Transverse colon (tissue), 4 donors: Measurements from ENCODE around the gene PC. TPM values are rescaled to one million over a fixed set of nuclear protein-coding genes. Genes with fewer than 3 reads are reported as not detected.
A peak's percentile ranks its signal among the peaks of the same experiment; 100 is the strongest.

ENCODE experiments used
- DNase-seq: peaks from one replicate; pipeline ENCODE4 v3.0.0-alpha.2; 2019
- H3K27ac ChIP-seq, 4 donors: fragments of 200-600 bp; sonication (generic); 2 replicates each; pipeline ENCODE4 v1.5.1; 2016 to 2018; ENCODE audit warnings: inconsistent platforms in 4 of 4
- H3K27me3 ChIP-seq: fragments of 200-600 bp; sonication (generic); 2 replicates; pipeline ENCODE4 v1.5.1; 2017; ENCODE audit warnings: inconsistent platforms
- H3K36me3 ChIP-seq, 4 donors: fragments of 200-600 bp; sonication (generic); 2 replicates each; pipeline ENCODE4 v1.5.1; 2017 to 2019; ENCODE audit warnings: inconsistent platforms in 4 of 4
- H3K4me1 ChIP-seq, 4 donors: fragments of 200-600 bp; sonication (generic); 2 replicates each; pipeline ENCODE4 v1.5.1; 2017 to 2020; ENCODE audit warnings: inconsistent platforms in 4 of 4
- H3K4me3 ChIP-seq, 4 donors: fragments of 200-600 bp; sonication (generic); 1 replicate in 1 of 4; 2 replicates in 3 of 4; pipeline versions ENCODE4 v1.5.1 to v1.6.1; 2017 to 2019; ENCODE audit warnings: inconsistent platforms in 4 of 4
- H3K9me3 ChIP-seq, 2 donors: fragments of 200-600 bp; sonication (generic); 2 replicates each; pipeline ENCODE4 v1.5.1; 2017 to 2019; ENCODE audit warnings: inconsistent platforms in 2 of 2
- CTCF ChIP-seq, 5 experiments: fragments of 200-600 bp in 3 of 5; fragments of 450-650 bp in 2 of 5; sonication (generic) in 3 of 5; IDR thresholded peaks; 1 replicate in 2 of 5; 2 replicates in 3 of 5; pipeline ENCODE4 v1.5.1; 2016 to 2017; ENCODE audit warnings: antibody characterized with exemption in 5 of 5, inconsistent platforms in 3 of 5, mild to moderate bottlenecking in 2 of 5, moderate library complexity in 1 of 5
- EP300 ChIP-seq: sonication (generic); formaldehyde crosslinking; IDR thresholded peaks from one replicate; pipeline ENCODE4 v1.6.1; 2017; ENCODE audit warnings: antibody characterized with exemption, low read depth
- POLR2A ChIP-seq: fragments of 450-650 bp; IDR thresholded peaks from one replicate; pipeline ENCODE4 v1.6.1; 2016; ENCODE audit warnings: antibody characterized with exemption, mild to moderate bottlenecking, moderate library complexity
- POLR2AphosphoS5 ChIP-seq, 3 donors: sonication (generic); formaldehyde crosslinking; IDR thresholded peaks; one replicate each; pipeline ENCODE4 v1.6.1; 2016; ENCODE audit warnings: antibody characterized with exemption in 3 of 3
- WGBS, 2 donors: methylation state at CpG; one replicate each; pipeline ENCODE4 v1.1.5; 2018; ENCODE audit warnings: low coverage in 1 of 2; 5-methylcytosine and 5-hydroxymethylcytosine counted together
- in situ Hi-C, 4 donors: fragments of 200-750 bp; cut with MboI; loops; one replicate each; pipeline versions ENCODE4 v1.15.0 to v1.15.1; 2017; ENCODE audit warnings: low sequenced_read_pairs in 3 of 4, low pct_ligation_motif_present in 1 of 4, low pct_unique_long_range_greater_than_20kb in 1 of 4
- intact Hi-C: fragments of 100-400 bp; cut with DNase I; formaldehyde crosslinking; loops from one replicate; pipeline ENCODE4 v1.15.1; 2023; ENCODE audit warnings: low total_unique reads
- total RNA-seq, 4 donors: library from RNA; depleted of rRNA; stranded (reverse); fragments of >200 nt; gene quantifications; one replicate each; pipeline ENCODE4 v1.1.0, GENCODE V29; 2016

Gene PC
- total RNA-seq, 4 donors from 2014 or later = 14.9 to 246 (median 38.1) TPM

GRCh38 chr11:66976925-66977324 is 18.7 kb upstream of the PC start:
- intact Hi-C loops = no loop called here
- H3K4me3 ChIP-seq = no peak overlapping the region
- in situ Hi-C loops = no loop called here
- peaks cover 0 to 7% (median 6%) of the 10 kb centered on the region in 4 donors for H3K4me1 ChIP-seq
- TF ChIP-seq EP300 (no peak), CTCF (IDR thresholded peaks at IDR 0.05) (no peak), POLR2AphosphoS5 (IDR thresholded peaks at IDR 0.05) (no peak), POLR2A (no peak)
- no peaks in the 10 kb centered on the region for H3K27me3 ChIP-seq
- no peaks in the 10 kb centered on the region for H3K36me3 ChIP-seq
- 86% methylated on average over 6 of the region's 6 CpGs; no CpG with 5 or more reads in 1 of the 2 donors for WGBS, 2 donors
- no peak overlapping the region for H3K27ac ChIP-seq
- DNase-seq = no peak
- H3K9me3 ChIP-seq = no peaks in the 10 kb centered on the region

GRCh38 chr11:66976028-66976467 is 17.9 kb upstream of the PC start:
- Histone ChIP-seq H3K4me1 (peaks cover 0 to 5% (median 3%) of the 10 kb centered on the region in 4 donors), H3K27ac (no peak overlapping the region), H3K27me3 (no peaks in the 10 kb centered on the region), H3K4me3 (peak overlapping the region in 1 of 4 donors; percentile 21), H3K36me3 (no peaks in the 10 kb centered on the region), H3K9me3 (no peaks in the 10 kb centered on the region)
- intact Hi-C loops = no loop called here
- WGBS, 2 donors = 40% methylated on average over 9 of the region's 9 CpGs; no CpG with 5 or more reads in 1 of the 2 donors
- no peak for TF ChIP-seq POLR2A
- TF ChIP-seq POLR2AphosphoS5 (IDR thresholded peaks at IDR 0.05) = no peak
- TF ChIP-seq CTCF (IDR thresholded peaks at IDR 0.05) = peak in 4 of 5 experiments; percentile 23 to 38 (median 34)
- no peak for TF ChIP-seq EP300
- no peak for DNase-seq
- in situ Hi-C loops = no loop called here

DNA sequence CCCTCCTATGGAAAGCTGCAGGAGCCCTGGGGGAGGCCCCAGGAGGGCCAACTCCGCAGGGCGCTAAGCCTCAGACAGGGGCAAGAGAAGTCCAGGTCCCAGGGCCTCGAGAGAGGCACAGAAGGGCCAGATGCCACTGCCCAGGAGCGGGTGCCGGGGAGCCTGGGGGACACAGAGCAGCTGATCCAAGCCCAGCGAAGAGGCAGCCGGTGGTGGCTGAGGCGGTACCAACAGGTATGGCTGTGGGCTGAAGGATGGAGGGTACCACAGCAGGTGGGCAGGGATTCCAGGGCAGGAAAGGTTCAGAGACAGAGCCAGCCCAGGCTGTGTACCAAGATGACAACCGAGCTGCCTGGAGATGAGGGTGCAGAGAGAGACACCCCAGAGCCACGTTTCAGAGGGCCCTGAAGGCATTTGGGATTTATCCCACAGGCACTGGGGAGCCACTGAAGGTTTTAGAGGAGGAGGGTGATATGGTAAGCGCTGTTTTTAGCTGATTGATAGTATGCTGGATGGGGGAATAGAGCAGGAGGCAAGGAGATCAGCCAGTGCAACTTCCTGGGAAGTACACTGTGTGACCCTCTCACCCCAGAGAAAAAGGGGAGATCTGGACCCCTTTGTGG is 17.3 kb upstream of the PC start:
- no peaks in the 10 kb centered on the region for H3K27me3 ChIP-seq
- H3K4me3 ChIP-seq = peak overlapping the region in 1 of 4 donors; percentile 21
- in situ Hi-C loops (no loop called here), intact Hi-C loops (no loop called here)
- peaks cover 0 to 5% (median 4%) of the 10 kb centered on the region in 4 donors for H3K4me1 ChIP-seq
- no peak for TF ChIP-seq POLR2AphosphoS5 (IDR thresholded peaks at IDR 0.05)
- TF ChIP-seq POLR2A = no peak
- TF ChIP-seq CTCF (IDR thresholded peaks at IDR 0.05) = no peak
- TF ChIP-seq EP300 = no peak
- 50 to 66% methylated on average over 2 to 11 of the region's 11 CpGs for WGBS, 2 donors
- H3K36me3 ChIP-seq = no peaks in the 10 kb centered on the region
- no peaks in the 10 kb centered on the region for H3K9me3 ChIP-seq
- peak overlapping the region in 1 of 4 donors; percentile 17 for H3K27ac ChIP-seq
- no peak for DNase-seq

DNA sequence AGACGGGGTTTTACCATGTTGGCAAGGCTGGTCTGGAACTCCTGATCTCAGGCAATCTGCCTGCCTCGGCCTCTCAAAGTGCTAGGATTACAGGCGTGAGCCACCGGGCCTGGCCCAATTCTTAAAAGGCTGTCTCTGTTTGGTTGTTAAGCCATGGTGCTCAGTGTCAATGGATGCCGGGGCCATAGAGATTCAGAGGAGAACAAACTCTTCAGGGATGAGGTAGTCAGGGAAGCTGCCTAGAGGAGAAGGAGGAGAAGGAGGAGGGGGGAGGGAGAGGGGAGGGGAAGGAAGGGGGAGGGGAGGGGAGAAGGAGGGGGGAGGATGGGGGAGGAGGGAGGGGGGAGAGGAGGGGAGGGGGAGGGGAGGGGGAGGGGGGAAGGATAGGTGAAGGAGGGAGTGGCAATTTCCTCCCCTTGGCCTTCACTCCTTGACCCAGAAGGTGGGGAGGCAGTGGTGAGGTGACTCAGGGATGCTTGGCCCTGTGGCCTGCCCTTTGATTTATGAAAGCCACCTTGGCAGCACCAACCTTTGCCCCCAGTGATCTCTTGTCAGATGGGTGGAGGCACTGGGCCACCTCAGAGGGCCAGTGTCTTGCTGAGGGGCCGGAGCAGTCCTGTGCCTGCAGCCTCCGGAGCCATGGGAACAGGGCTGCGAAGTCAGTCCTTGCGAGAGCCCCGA is 16.7 kb upstream of the PC start, which contains the start of gene C11orf86:
C11orf86 (plus strand) TSS at position 581 of the 681 bp plus-strand sequence; CDS start at position 640, 59 bp downstream.
- Histone ChIP-seq H3K4me1 (peaks cover 0 to 5% (median 4%) of the 10 kb centered on the region in 4 donors), H3K27me3 (no peaks in the 10 kb centered on the region), H3K36me3 (no peaks in the 10 kb centered on the region), H3K4me3 (peak within 1 kb of the TSS in 1 of 4 donors; percentile 21), H3K27ac (peak within 1 kb of the TSS in 1 of 4 donors; percentile 17), H3K9me3 (no peaks in the 10 kb centered on the region)
- in situ Hi-C loops (no loop called here), intact Hi-C loops (no loop called here)
- peak; percentile 66 for DNase-seq
- peak in 2 of 3 donors; percentile 33 to 68 for TF ChIP-seq POLR2AphosphoS5 (IDR thresholded peaks at IDR 0.05)
- no peak for TF ChIP-seq CTCF (IDR thresholded peaks at IDR 0.05)
- TF ChIP-seq POLR2A = peak; percentile 37
- peak; percentile 25 for TF ChIP-seq EP300
- WGBS, 2 donors = 82% methylated on average over 8 of the region's 10 CpGs; no CpG with 5 or more reads in 1 of the 2 donors
